Posterior vena cava (tissue), 2 donors: ENCODE results near the gene PRAC2. TPM values are rescaled to one million over a fixed set of nuclear protein-coding genes. Genes with fewer than 3 reads are reported as not detected.

Experiments used
- DNase-seq: peaks from one replicate; pipeline ENCODE4 v3.0.0-alpha.2; 2020; ENCODE audit warnings: low spot score
- intact Hi-C, 2 donors: fragments of 100-400 bp; cut with DNase I; formaldehyde crosslinking; loops; one replicate each; pipeline versions ENCODE4 v1.14.1 to v1.14.2; 2022 to 2023
- total RNA-seq, 2 donors: library from RNA; stranded (reverse); fragmentation: NEBNext Ultra II Directional; extraction: Animal tissue kit (Norgen Biotek cat#: 25700); gene quantifications; one replicate each; pipeline ENCODE4 v1.2.1, GENCODE V29; 2021
- donor health status: DM: yes; HTN: yes; CAD: no.
- donor health status: DM: yes; HTN: yes; CAD: no.

PRAC2 gene
- total RNA-seq, 2 donors from 2014 or later: not detected

DNA sequence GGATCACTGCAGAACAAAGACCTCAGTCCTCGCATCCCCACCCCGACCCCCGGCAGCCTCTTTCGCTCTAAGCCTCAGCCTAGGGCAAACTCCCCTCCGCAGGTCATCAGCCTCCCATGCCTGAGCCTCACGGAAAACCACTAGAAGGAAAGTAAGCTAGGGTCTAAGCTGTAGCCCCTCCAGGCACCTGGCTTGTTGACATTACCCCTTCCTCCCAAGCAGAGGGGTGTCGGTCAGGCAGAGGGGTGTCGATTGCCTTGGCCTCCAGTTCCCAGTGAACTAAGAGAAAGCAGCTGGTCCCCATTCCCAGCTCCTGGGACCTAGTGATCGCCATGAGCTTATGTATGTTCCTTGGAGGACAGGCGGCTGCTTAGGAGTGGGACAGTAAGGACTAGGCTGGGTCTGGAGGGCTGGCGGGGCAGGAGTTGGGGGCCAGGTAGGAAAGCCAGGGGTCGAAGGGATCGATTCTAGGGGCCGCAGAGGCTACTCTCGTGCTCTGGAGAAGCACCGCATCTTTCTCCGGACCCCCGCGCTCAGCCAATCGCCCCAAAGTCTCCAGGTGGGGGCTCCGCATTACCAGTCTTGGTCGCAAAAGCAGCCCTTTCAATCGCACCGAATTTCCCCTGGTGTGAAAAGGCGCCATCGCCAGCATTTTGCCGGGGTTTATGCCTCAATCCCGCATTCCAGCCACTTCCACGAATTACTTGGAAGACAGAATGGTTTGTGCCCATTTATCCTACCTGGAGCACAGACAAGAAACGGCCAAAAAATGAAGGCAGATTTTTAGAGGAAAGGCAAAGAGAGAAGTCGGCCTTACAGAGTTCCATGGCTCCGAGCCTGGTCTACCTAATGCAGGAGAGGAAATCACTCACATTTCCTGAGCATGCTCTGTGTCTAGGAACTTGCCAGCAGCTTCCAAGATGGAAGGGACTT is 26.9 kb downstream of the PRAC2 start:
- intact Hi-C loops: no loop called here

DNA sequence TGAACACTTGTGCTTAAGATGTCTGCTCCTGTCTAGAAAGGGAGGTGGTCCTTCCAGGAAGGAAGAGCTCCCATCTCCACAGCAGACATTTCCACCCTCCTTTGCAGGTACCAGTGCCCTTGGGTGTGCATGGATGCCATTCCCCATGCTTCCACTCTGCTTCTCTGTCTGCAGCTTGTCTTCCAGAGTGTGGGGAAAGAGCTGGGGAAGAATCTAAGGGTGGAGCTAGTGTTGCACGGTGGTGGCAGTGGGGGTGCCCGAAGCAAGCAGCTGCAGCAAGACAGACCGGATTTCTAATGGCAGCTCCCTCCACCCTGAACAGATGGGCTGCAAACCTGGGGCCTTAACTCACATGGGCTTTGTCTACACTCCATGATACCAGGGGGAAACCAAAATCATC is 28.2 kb downstream of the PRAC2 start:
- intact Hi-C loops: no loop called here
- DNase-seq: no peak

More for the DNA sequence above, 26.9 kb downstream of the PRAC2 start:
- DNase-seq: peak; percentile 60

- intact Hi-C loops: no loop called here
- DNase-seq: no peak
These were observed 28.9 kb downstream of the PRAC2 start for GRCh38 chr17:48751733-48752398.

DNA sequence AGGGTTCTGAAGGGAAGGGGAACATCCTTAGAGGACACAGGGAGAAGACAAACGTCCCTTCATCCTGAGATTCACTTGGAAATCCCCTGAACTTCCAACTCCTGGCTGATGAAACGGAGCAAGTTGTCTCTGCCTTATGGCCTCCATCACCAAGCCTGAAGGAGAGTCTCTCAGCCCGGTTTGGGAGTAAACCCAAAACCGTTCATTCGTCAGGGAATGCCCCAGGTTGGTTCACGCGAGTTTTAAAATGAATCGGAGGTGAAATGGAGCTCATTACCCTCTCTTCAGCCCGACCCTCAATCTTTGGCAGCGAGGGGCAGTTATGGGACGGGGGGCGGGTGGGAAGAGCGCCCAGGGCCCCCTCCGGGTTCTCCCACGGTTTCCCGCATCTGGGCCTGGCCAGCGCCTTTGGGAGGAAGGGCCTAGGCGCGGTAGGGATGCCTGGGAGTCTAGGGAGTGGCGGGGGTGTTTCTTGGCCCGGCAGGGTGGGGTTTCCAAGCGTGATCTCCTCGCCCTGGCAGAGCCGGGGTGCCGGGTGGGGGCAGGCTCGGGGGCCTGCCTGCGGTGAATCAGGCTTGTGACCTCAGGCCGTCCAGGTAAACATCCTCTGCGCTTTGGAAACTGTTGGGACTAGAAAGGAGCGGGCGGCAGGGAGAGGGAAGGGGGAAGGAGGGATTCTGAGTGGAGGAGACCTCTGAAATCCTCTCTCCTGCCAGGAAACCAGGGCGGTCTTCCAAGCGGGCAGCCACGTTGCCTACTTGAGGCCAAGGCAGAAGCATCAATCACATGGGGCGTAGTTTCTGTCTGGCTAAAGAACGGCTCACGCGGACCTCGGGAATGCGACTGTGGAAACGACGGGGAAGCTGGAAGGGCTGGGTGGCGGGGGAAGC is 29.7 kb downstream of the PRAC2 start:
- intact Hi-C loops: no loop called here
- DNase-seq: no peak

GRCh38 chr17:48753794-48754499 is 31.0 kb downstream of the PRAC2 start:
- intact Hi-C loops: no loop called here
- DNase-seq: no peak

GRCh38 chr17:48754500-48755261 is 31.7 kb downstream of the PRAC2 start:
- intact Hi-C loops: no loop called here
- no peak for DNase-seq

GRCh38 chr17:48755356-48755755 is 32.4 kb downstream of the PRAC2 start:
- intact Hi-C loops: no loop called here
- DNase-seq: no peak

DNA sequence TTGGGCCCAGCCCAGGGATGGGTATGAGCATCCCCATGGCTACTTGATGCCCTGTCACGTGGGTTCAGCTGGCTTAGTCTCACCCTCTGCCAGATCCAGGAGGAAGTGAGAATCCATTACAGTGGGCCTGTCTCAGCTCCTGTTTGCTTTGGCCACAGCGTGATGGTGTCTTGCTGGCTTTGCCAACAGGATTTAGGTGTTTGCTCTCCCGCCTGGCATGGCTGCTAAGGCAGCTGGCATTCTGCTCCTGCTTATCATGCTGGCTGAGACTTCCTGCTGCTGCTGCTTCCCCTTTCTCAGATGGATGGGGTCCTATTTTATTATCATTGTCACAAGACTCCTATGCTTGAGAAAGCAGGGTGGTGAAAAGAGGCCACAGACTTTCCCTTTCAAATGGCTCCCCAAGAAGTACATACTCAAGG is 33.9 kb downstream of the PRAC2 start:
- DNase-seq: no peak
- intact Hi-C loops: no loop called here

DNA sequence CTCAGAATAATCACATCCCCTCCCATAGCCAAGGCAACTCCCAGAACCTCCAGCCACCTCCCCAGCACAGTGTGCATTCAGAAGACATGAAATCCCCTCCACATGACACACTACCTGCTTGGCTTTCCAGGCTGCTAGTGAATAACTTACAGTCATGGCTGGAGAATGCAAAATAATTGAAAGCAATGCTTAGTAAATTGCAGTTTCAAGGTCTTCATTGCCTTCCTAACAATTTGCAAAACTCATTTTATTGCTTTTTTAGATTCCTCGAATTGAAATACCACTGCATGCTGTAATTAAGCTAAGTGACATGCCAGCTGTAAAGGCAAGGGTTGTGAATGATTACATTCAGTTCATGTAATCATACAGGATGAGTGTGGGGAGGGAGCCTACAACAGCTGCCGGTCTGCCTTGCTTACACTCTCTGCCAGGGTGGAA is 34.6 kb downstream of the PRAC2 start:
- intact Hi-C loops: no loop called here
- DNase-seq: no peak

GRCh38 chr17:48759288-48759687 is 36.3 kb downstream of the PRAC2 start:
- DNase-seq: no peak
- intact Hi-C loops: no loop called here

- no peak for DNase-seq
- intact Hi-C loops: no loop called here
These were observed 37.4 kb downstream of the PRAC2 start for GRCh38 chr17:48760411-48760810.

DNA sequence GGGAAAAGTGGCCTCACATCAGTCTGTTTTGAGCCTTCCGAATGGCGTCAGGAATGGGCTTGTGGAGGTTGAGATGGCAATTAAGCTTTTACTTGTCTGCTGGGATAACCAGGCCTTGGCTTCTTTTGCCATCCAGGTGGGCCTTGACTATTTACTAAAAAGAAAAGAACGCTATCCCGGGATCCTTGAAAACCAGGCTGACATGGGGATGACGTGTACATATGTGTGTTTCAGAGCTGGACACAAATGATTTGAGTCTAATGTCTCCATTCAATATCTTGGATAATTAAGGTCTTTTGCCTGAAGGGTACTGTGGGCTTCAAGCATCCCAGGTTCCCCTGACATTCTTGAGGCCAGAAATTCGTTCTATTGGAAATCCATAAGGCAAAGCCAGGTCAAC is 38.1 kb downstream of the PRAC2 start:
- DNase-seq: no peak
- intact Hi-C loops: no loop called here

GRCh38 chr17:48767263-48767774 is 44.3 kb downstream of the PRAC2 start:
- DNase-seq: no peak
- intact Hi-C loops: no loop called here

- intact Hi-C loops: no loop called here
- no peak for DNase-seq
These were observed 46.2 kb downstream of the PRAC2 start for GRCh38 chr17:48769009-48769675.

DNA sequence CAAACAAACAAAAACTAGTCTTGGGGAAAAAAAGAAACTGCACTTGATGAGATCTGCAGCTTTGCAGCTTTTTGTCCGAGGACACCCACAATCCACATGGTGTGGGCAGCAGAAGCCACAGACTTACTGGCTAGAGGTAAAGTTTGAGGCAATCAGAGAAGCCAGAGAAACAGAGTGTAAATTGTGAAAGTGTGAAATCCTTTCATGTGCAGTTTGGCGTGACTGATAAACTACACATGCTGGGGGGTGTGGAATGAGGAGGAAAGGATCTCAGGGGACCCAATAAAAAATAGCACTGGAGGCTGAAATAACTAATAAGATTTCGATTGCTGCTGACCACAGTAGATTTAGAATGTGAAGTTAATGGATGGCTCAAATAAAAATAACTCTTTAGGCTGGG is 48.0 kb downstream of the PRAC2 start:
- DNase-seq: no peak
- intact Hi-C loops: no loop called here

DNA sequence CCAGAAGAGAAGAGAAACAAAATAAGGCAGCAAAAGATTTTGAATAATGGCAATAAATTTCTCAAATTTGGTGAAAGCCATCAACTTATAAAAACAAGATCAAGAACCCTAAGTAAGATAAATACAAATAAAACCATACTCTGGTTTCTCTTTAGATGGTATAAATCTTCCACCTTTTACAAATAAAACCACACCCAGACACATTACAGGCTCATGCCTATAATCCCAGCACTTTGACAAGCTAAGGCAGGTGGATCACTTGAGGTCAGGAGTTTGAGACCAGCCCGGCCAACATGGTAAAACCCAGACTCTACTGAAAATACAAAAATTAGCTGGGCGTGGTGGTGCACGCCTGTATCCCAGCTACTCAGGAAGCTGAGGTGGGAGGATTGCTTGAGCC is 50.3 kb downstream of the PRAC2 start:
- intact Hi-C loops: no loop called here

More for the DNA sequence above, 50.3 kb downstream of the PRAC2 start:
- no peak for DNase-seq
